HG03066 (cell line): ENCODE data around the gene SIK3.

Experiments
- ATAC-seq: cut with Tn5 transposase; IDR thresholded peaks from one replicate; pipeline ENCODE4 v1.9.1; 2021; ENCODE audit warnings: low read depth; ENCODE audit not compliant: unreplicated experiment

SIK3 gene

GRCh38 chr11:116935514-116935913 is 162.7 kb downstream of the SIK3 start:
- no peak for ATAC-seq

DNA sequence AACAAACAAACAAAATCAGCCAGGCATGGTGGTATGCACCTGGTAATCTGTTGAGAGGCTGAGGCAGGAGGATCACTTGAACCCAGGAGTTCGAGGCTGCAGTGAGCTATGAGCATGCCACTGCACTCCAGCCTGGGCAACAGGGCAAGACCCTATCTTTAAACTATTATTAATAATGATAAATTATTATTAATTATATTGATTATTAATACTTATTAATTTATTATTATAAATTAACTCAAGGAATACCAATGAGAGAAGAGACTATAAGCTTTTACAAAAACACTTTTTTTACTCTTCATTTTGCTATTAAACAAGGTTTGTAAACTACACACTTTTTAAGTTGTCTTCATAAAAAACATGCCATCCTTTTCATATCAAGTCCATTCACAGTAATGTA is 163.1 kb downstream of the SIK3 start:
- ATAC-seq: no peak

GRCh38 chr11:116933961-116934360 is 164.3 kb downstream of the SIK3 start:
- no peak for ATAC-seq

- ATAC-seq: no peak
These were observed 166.0 kb downstream of the SIK3 start for GRCh38 chr11:116932181-116932580.

DNA sequence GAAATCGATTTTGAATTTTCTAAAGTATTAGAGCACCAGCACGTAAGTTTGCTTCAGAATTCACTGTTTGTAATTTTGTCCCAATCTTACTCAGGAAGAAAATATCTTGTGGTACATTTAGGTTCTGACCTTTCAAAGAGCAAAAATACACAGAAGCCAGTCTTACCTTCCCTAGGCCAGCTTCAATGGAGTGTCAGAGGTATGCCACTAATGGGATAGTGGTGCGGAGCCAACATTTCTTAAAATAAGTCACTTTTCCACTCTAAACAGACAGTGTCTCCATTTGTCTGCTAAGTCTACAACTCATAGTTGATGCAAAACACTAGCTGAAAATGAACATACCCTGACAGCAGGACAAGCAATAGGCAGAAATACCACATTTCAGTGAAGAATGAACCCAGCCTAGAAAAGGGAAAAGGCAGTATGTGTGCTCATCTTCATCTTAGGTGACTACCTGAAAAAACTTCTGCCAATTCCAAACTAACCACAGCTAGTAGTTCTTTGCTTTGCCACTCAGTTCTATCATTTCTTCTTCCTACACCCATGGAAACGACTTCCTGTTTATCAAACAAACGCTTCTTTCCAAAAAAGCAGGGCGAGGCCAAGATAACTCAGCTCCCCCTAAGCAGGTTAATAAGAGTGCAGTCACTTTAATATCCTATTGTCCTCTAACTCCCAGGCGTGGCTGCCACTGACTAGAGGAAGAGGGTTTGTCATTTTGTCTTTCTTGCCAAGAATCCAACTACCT is 166.8 kb downstream of the SIK3 start:
- no peak for ATAC-seq

- no peak for ATAC-seq
These were observed 167.6 kb downstream of the SIK3 start for GRCh38 chr11:116930586-116930985.

GRCh38 chr11:116930177-116930576 is 168.1 kb downstream of the SIK3 start:
- ATAC-seq: no peak

DNA sequence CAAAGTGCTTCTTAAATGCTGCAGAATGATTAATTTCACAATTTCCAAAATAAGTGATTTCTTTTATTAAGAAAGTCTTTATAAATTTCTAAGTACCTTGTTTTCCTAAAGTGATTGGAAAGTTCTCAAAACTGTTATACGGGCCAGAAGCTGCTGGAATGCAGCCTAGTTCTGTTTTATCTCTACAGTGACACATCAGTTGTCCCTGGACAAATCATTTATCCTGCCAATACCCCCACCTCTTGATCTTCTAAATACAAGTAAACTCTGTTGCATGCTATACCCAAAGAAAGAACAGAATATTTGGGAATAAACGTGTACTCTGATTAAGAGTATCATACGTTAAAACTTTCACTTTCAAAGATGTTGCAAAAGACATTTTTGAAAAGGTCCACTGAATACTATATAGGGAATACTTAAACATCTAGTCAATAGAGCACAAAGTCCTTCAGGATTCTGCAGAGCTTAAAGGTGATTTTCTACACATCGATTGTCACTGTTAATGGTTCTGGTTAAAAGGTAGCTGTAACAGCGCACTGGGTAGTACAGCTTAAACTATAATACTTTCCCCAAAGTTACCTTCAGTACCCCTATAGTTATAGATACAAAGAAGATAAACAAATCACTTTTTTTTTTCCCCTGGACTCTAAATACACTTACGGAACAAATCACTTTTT is 168.7 kb downstream of the SIK3 start:
- no peak for ATAC-seq

GRCh38 chr11:116928845-116929244 is 169.4 kb downstream of the SIK3 start:
- ATAC-seq: no peak

DNA sequence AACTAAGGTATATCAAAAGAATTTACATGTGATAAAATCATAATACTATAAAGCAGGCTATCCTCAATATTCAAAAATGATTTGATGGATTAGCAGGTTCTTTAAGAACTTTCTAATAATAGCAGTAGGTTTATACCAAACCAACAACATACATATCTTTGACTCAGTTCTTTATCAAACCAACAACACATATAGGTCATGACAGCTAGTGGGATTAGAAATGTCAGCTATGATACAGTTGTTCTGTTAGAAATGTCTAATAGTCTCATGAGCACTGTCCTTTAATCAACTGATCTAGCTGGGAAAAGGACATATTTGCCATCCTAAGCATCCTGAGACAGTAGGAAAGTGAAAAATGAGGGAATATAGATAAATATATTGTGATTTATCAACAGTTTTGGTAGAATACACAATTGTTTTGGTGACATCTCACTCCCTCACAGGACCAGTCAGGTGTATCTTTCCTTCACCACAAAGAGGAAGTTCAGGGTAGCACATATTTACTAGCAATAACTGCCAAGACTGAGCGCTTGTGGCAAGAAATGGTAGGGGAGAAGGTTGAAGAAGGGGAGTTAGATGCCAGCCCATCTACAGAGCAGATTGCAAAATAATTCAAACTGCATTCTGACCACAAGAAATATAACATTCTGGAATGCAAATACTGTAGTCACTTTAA is 170.0 kb downstream of the SIK3 start:
- peak; percentile 80 for ATAC-seq

DNA sequence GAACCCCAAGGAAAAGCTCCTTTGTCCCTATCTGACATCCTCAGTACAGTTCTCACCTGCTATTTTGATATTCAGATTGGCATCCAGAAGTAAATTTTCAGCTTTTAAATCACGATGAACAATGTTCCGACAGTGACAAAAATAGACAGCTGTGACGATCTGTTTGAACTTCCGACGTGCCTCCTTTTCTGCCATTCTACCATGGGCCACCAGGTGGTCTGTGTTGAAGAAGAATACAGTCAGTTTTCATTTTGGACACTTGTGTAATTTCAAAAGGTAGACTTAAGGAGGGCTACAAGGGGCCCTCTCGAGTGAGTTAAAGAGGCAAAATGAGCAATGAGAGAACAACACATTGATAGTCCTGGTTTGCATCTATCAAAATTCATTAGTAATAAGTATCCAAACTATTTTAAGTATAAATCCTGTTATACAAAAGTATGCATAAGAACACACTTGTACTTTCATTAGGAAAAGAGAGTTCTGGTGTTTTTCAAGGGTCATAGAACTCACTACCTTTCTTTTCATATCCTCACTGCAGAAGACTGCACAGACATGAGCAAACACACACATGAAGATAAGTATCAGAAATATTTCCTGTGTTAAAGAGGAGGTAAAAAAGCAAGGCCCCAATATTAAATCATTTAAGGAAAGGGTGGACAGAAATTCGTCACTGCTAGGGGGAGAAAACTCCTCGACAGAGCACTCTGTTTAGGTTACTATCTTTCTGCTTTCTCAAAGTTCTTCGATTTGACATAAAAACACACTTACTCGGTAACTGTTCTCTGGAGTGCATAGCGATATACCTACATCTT is 170.9 kb downstream of the SIK3 start:
- no peak for ATAC-seq

GRCh38 chr11:116925050-116925449 is 173.2 kb downstream of the SIK3 start:
- ATAC-seq: no peak

DNA sequence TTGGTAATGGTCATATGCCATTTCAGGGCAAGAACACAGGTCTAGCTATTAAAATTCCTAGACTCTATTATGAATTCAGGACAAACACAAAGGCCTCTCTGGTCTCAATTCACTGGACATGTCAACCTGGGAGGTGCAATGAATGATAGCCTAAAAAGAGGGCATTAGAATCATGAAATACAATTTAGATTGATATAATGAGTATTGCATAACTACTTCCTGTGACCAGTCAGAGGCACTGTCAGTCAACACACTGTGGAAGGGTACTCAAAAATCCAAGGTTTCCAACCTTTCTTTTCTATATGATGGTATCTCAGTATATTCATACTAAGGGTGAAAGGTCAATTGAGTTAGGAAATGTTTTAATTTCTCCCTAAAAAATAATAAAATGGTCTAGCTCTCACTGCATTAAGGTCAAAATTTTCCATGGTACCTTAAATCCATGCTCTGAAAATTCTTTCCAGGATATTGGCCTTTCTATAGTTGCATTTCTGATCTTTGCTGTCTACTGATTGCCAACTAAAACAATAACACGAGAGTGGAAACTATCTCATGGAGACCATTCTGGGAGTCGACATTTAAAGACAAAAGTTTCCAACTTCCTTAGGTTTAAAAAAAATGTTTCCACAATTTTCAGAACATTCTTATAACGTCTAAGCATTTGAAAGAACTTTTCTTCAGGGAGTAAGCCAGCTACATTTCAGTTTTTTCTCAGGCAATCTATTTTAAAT is 179.1 kb downstream of the SIK3 start:
- ATAC-seq: no peak

- ATAC-seq: no peak
These were observed 180.6 kb downstream of the SIK3 start for GRCh38 chr11:116917632-116918031.

DNA sequence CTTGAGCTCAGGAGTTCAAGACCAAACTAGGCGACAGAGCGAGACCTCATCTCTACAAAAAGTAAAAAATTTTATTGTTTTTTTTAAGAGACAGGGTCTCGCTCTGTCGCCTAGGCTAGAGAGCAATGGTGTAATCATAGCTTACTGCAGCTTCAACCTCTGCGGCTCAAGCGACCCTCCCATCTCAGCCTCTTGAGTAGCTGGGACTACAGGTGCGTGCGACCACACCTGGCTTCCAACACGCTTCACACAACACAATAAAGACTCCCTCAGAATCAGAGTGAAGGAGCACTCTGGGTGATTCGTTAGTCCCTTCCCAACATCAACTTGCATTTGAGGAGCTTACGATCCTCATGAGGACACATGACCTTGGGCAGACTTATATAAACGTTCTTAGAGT is 181.3 kb downstream of the SIK3 start:
- no peak for ATAC-seq

DNA sequence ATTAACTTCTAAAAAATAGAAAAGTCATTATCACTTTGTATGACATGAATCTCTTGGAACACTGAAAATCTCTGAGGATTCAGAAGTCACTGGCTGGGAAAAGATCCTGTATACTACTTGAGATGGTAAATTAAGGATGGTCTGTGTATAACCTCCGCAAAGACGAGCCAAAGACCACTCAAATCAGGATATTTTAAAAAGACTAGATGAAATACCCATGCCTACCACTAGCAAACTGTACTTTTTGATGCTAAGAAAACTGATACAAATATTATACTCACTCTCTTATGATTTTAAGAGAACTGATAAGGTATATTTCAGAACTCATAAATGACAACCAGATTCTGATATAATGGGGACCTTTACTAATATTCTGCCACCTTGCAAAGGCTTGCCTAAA is 182.2 kb downstream of the SIK3 start:
- ATAC-seq: no peak

- ATAC-seq: no peak
These were observed 185.2 kb downstream of the SIK3 start for GRCh38 chr11:116913000-116913399.

GRCh38 chr11:116911976-116912734 is 186.1 kb downstream of the SIK3 start:
- no peak for ATAC-seq

DNA sequence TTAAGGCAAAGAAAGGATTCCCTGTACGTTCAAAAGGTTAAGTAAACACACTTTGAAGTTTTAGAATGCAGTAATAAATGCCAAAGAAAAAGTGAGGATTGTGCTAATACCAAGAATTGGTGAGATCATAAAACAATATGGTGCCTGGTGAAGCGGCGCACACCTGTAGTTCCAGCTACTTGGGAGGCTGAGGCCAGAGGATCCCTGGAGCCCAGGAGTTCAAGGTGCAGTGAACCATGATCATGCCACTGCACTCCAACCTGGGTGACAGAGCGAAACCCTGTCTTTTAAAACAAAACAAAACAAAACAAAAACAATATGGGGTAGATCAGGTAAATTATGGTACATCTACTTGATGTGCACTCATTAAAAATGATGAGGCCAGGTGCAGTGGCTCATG is 187.4 kb downstream of the SIK3 start:
- ATAC-seq: no peak

- no peak for ATAC-seq
These were observed 187.8 kb downstream of the SIK3 start for GRCh38 chr11:116910378-116910777.
